SK-N-SH (cell line): ENCODE measurements around the gene ZBTB5. TPM values are rescaled to one million over a fixed set of nuclear protein-coding genes. Genes with fewer than 3 reads are reported as not detected.

Source experiments
- CTCF ChIA-PET: fragments of 300-600, 350-600 bp; formaldehyde crosslinking; extraction: SDS; loops from one replicate; lab custom pipeline; 2021; lab: Yijun Ruan, JAX
- POLR2A ChIA-PET: fragments of 350-600 bp; sonication (Branson Sonifier 250); formaldehyde crosslinking; extraction: SDS; loops from one replicate; lab custom pipeline; 2020; ENCODE audit warnings: antibody characterized with exemption, inconsistent platforms; lab: Yijun Ruan, JAX
- DNase-seq: peaks from one replicate; pipeline ENCODE4 v3.0.0; 2012
- H2AFZ ChIP-seq: fragments of 200-600 bp; sonication (generic); 2 replicates; pipeline ENCODE4 v1.8.1; 2016; ENCODE audit warnings: antibody characterized with exemption, mild to moderate bottlenecking, low read depth
- H3F3A ChIP-seq: fragments of 200-600 bp; sonication (generic); replicated peaks from 2 replicates; pipeline ENCODE3; 2016; ENCODE audit warnings: antibody characterized with exemption, mild to moderate bottlenecking; ENCODE audit not compliant: insufficient read depth
- H3K27ac ChIP-seq, 2 experiments: fragments of 200-500 bp in 1 of 2; fragments of 200-600 bp in 1 of 2; sonication (Bioruptor generic) in 1 of 2; sonication (generic), shearing (Covaris generic) in 1 of 2; 2 replicates each; pipeline versions ENCODE4 v1.5.1 to v1.6.1; 2014 to 2016; ENCODE audit warnings: low read depth in 2 of 2, inconsistent platforms in 1 of 2, low read length in 1 of 2, mild to moderate bottlenecking in 1 of 2, mixed read lengths in 1 of 2
- H3K27me3 ChIP-seq: fragments of 200-600 bp; sonication (generic), shearing (Covaris generic); 2 replicates; pipeline ENCODE4 v1.6.1; 2016; ENCODE audit warnings: mixed run types; ENCODE audit not compliant: insufficient read depth
- H3K36me3 ChIP-seq, 2 experiments: fragments of 200-500 bp in 1 of 2; fragments of 200-600 bp in 1 of 2; sonication (Bioruptor generic) in 1 of 2; sonication (generic) in 1 of 2; replicated peaks in 1 of 2; 2 replicates each; pipeline versions ENCODE3 to v1.5.1; 2014 to 2016; ENCODE audit warnings: low read length in 1 of 2, mild to moderate bottlenecking in 1 of 2; ENCODE audit not compliant: insufficient read depth in 2 of 2, control insufficient read depth in 1 of 2
- H3K4me1 ChIP-seq, 2 experiments: fragments of 200-500 bp in 1 of 2; fragments of 200-600 bp in 1 of 2; sonication (Bioruptor generic) in 1 of 2; sonication (generic), shearing (Covaris generic) in 1 of 2; 2 replicates each; pipeline versions ENCODE4 v1.5.1 to v1.6.1; 2014 to 2016; ENCODE audit warnings: low read depth in 1 of 2, low read length in 1 of 2, mixed run types in 1 of 2; ENCODE audit not compliant: insufficient read depth in 2 of 2, control insufficient read depth in 1 of 2
- H3K4me2 ChIP-seq: fragments of 200-600 bp; sonication (generic), shearing (Covaris generic); 2 replicates; pipeline ENCODE4 v1.6.1; 2017; ENCODE audit warnings: mixed run types
- H3K4me3 ChIP-seq, 2 experiments: fragments of 200-500 bp in 1 of 2; fragments of 200-600 bp in 1 of 2; sonication (Bioruptor generic) in 1 of 2; sonication (generic), shearing (Covaris generic) in 1 of 2; 2 replicates each; pipeline versions ENCODE4 v1.5.1 to v1.8.1; 2014 to 2016; ENCODE audit warnings: low read depth in 2 of 2, inconsistent platforms in 1 of 2, low read length in 1 of 2, mild to moderate bottlenecking in 1 of 2, mixed read lengths in 1 of 2, moderate library complexity in 1 of 2
- H3K79me2 ChIP-seq: fragments of 200-600 bp; sonication (generic); 2 replicates; pipeline ENCODE4 v1.8.1; 2017; ENCODE audit warnings: mild to moderate bottlenecking; ENCODE audit not compliant: insufficient read depth
- H3K9ac ChIP-seq: fragments of 200-600 bp; sonication (generic); 2 replicates; pipeline ENCODE4 v1.6.1; 2017; ENCODE audit warnings: mixed run types
- H3K9me2 ChIP-seq: fragments of 200-600 bp; sonication (generic); 2 replicates; pipeline ENCODE4 v1.6.1; 2017; ENCODE audit warnings: mixed run types
- H3K9me3 ChIP-seq: fragments of 200-600 bp; sonication (generic); 2 replicates; pipeline ENCODE4 v1.6.1; 2017; ENCODE audit warnings: mixed run types, mild to moderate bottlenecking, moderate library complexity
- H4K20me1 ChIP-seq: fragments of 200-600 bp; sonication (generic); 2 replicates; pipeline ENCODE4 v1.6.1; 2017; ENCODE audit warnings: mild to moderate bottlenecking, mixed run types; ENCODE audit not compliant: insufficient read depth
- CHD2 ChIP-seq: fragments of 150-350 bp; IDR thresholded peaks from 2 replicates; pipeline ENCODE4 v1.6.1; 2018; ENCODE audit warnings: low read length; ENCODE audit not compliant: partially characterized antibody
- CTCF ChIP-seq: fragments of 200-600 bp; sonication (generic); IDR thresholded peaks from 2 replicates; pipeline ENCODE4 v1.6.1; 2017; ENCODE audit warnings: antibody characterized with exemption, mild to moderate bottlenecking, moderate library complexity
- ELF1 ChIP-seq: IDR thresholded peaks from 2 replicates; pipeline ENCODE4 v1.4.0; 2012
- EZH2phosphoT487 ChIP-seq: fragments of 200-600 bp; sonication (generic); IDR thresholded peaks from 2 replicates; pipeline ENCODE4 v1.6.1; 2017; ENCODE audit warnings: low read depth, mixed run types, mild to moderate bottlenecking, antibody characterized with exemption, moderate library complexity, borderline replicate concordance
- FOSL2 ChIP-seq: IDR thresholded peaks from 2 replicates; pipeline ENCODE4 v1.4.0; 2012; ENCODE audit warnings: low read depth, mild to moderate bottlenecking, moderate library complexity, borderline replicate concordance
- IRF3 ChIP-seq: fragments of 150-350 bp; IDR thresholded peaks from 2 replicates; pipeline ENCODE4 v1.6.1; 2016; ENCODE audit warnings: mild to moderate bottlenecking, low read depth, low read length
- MAX ChIP-seq: IDR thresholded peaks from 2 replicates; pipeline ENCODE4 v1.4.0; 2012; ENCODE audit warnings: low read depth
- MEF2A ChIP-seq: IDR thresholded peaks from 2 replicates; pipeline ENCODE4 v1.4.0; 2012; ENCODE audit warnings: low read depth, borderline replicate concordance
- NFIC ChIP-seq: IDR thresholded peaks from 2 replicates; pipeline ENCODE4 v1.4.0; 2012; ENCODE audit warnings: borderline replicate concordance
- PBX3 ChIP-seq: IDR thresholded peaks from 2 replicates; pipeline ENCODE4; 2012
- RAD21 ChIP-seq: IDR thresholded peaks from 2 replicates; pipeline ENCODE4 v1.6.1; 2012; ENCODE audit warnings: mild to moderate bottlenecking, low read length
- RFX5 ChIP-seq: IDR thresholded peaks from 2 replicates; pipeline ENCODE4 v1.6.1; 2012; ENCODE audit warnings: mild to moderate bottlenecking, improper control_type of control experiment, low read length
- SMC3 ChIP-seq: IDR thresholded peaks from 2 replicates; pipeline ENCODE4 v1.6.1; 2012; ENCODE audit warnings: low read depth, low read length, improper control_type of control experiment
- TCF12 ChIP-seq: IDR thresholded peaks from 2 replicates; pipeline ENCODE4 v1.4.0; 2012
- TEAD4 ChIP-seq: IDR thresholded peaks from 2 replicates; pipeline ENCODE4 v1.4.0; 2012; ENCODE audit warnings: mild to moderate bottlenecking, borderline replicate concordance; ENCODE audit not compliant: insufficient read depth
- USF1 ChIP-seq: IDR thresholded peaks from 2 replicates; pipeline ENCODE4 v1.4.0; 2012; ENCODE audit warnings: low read depth, borderline replicate concordance
- USF2 ChIP-seq: fragments of 150-350 bp; IDR thresholded peaks from 2 replicates; pipeline ENCODE4 v1.6.1; 2017; ENCODE audit warnings: antibody characterized with exemption, low read length, low read depth, borderline replicate concordance
- YY1 ChIP-seq: IDR thresholded peaks from 2 replicates; pipeline ENCODE4 v1.4.0; 2012; ENCODE audit warnings: low read depth, mild to moderate bottlenecking
- WGBS: methylation state at CpG from one replicate; pipeline ENCODE4 v1.1.6; 2017; ENCODE audit warnings: low lambda C conversion rate; 5-methylcytosine and 5-hydroxymethylcytosine counted together
- polyA plus RNA-seq, 3 experiments: library from polyadenylated mRNA; depleted of rRNA; stranded (reverse); fragments of >200 nt; gene quantifications; 2 replicates each; pipeline ENCODE4 v1.2.3, GENCODE V29; 2012

Gene ZBTB5
- polyA plus RNA-seq, 1 of the 3 experiments (the other 2 are of a cell fraction), result 6.3 TPM

- no peaks in the 10 kb centered on the region for H3K27me3 ChIP-seq
- TF ChIP-seq MEF2A (no peak), TEAD4 (no peak), CTCF (no peak), CHD2 (no peak), EZH2phosphoT487 (no peak), NFIC (no peak)
- H2AFZ ChIP-seq, result no peak overlapping the region
- ChIA-PET POLR2A (no interaction called here), CTCF (no interaction called here)
- 96% methylated on average over 2 of the region's 2 CpGs for WGBS
- no peak overlapping the region for H3K27ac ChIP-seq
- no peak overlapping the region for H3K4me3 ChIP-seq
- H3K9ac ChIP-seq, result no peak overlapping the region
- no peaks in the 10 kb centered on the region for H3K4me1 ChIP-seq
- no peak for DNase-seq
- peaks cover 28 to 64% of the 10 kb centered on the region in 2 experiments for H3K36me3 ChIP-seq
- no peak overlapping the region for H3K4me2 ChIP-seq
- no peaks in the 10 kb centered on the region for H3F3A ChIP-seq
- no peaks in the 10 kb centered on the region for H4K20me1 ChIP-seq
- H3K9me2 ChIP-seq, result no peaks in the 10 kb centered on the region
- no peaks in the 10 kb centered on the region for H3K79me2 ChIP-seq
- H3K9me3 ChIP-seq, result no peaks in the 10 kb centered on the region
Observed at GRCh38 chr9:37501957-37502596, 36.8 kb upstream of the ZBTB5 start.

GRCh38 chr9:37499297-37499696 lies 34.0 kb upstream of the ZBTB5 start:
- Histone ChIP-seq H3K79me2 (no peaks in the 10 kb centered on the region), H3K27me3 (no peaks in the 10 kb centered on the region), H2AFZ (no peak overlapping the region), H3K4me3 (no peak overlapping the region), H3K9me2 (no peaks in the 10 kb centered on the region), H4K20me1 (no peaks in the 10 kb centered on the region), H3K4me2 (no peak overlapping the region), H3K36me3 (peaks cover 34 to 67% of the 10 kb centered on the region in 2 experiments), H3K9ac (no peak overlapping the region), H3F3A (no peaks in the 10 kb centered on the region), H3K4me1 (no peaks in the 10 kb centered on the region), H3K9me3 (no peaks in the 10 kb centered on the region), H3K27ac (no peak overlapping the region)
- 97% methylated on average over 6 of the region's 6 CpGs for WGBS
- no peak for DNase-seq
- POLR2A ChIA-PET, result no interaction called here
- CTCF ChIA-PET, result no interaction called here
- no peak for TF ChIP-seq CHD2
- TF ChIP-seq USF2, result no peak
- TF ChIP-seq PBX3, result no peak
- TF ChIP-seq EZH2phosphoT487, result no peak
- no peak for TF ChIP-seq IRF3
- no peak for TF ChIP-seq USF1
- no peak for TF ChIP-seq CTCF
- no peak for TF ChIP-seq YY1
- no peak for TF ChIP-seq SMC3
- no peak for TF ChIP-seq TCF12
- no peak for TF ChIP-seq ELF1
- TF ChIP-seq MAX, result no peak
- TF ChIP-seq RAD21, result no peak
- no peak for TF ChIP-seq RFX5
- no peak for TF ChIP-seq FOSL2
- no peak for TF ChIP-seq NFIC
